OCI-LY7 (cell line): ENCODE measurements around the gene ZNF749. TPM values are rescaled to one million over a fixed set of nuclear protein-coding genes. Genes with fewer than 3 reads are reported as not detected.
"Not testable (repeated sequence)": the region's sequence is repeated elsewhere in the genome, so short reads cannot be mapped to it uniquely, and the experiment has no call there.

Experiments
- BruUV-seq: library from RNA; stranded (reverse); fragments of 400-500 nt; replicated peaks from 2 replicates; lab custom pipeline; 2021; lab: Mats Ljungman, UMichigan
- CTCF ChIA-PET: fragments of 300-600 bp; sonication (Branson Sonifier 250); formaldehyde crosslinking; loops from one replicate; lab custom pipeline; 2022; ENCODE audit warnings: antibody characterized with exemption; ENCODE audit not compliant: unreplicated experiment; lab: Charles Lee
- POLR2A ChIA-PET: fragments of 300-600 bp; sonication (Branson Sonifier 250); formaldehyde crosslinking; loops from one replicate; lab custom pipeline; 2022; ENCODE audit warnings: antibody characterized with exemption; lab: Charles Lee
- DNase-seq: peaks from one replicate; pipeline ENCODE4 v3.0.0-alpha.2; 2015; ENCODE audit warnings: low spot score
- H2AFZ ChIP-seq: fragments of 200-600 bp; sonication (generic), shearing (Covaris generic); 2 replicates; pipeline ENCODE4 v1.6.1; 2014; ENCODE audit warnings: mild to moderate bottlenecking, antibody characterized with exemption, low read length, moderate library complexity
- H3K27ac ChIP-seq: fragments of 200-600 bp; sonication (generic); 2 replicates; pipeline ENCODE4 v1.5.1; 2014; ENCODE audit warnings: mixed run types, low read depth, mild to moderate bottlenecking, moderate library complexity, low read length, inconsistent platforms; ENCODE audit not compliant: poor library complexity, severe bottlenecking
- H3K36me3 ChIP-seq: fragments of 200-600 bp; sonication (generic); 2 replicates; pipeline ENCODE4 v1.6.1; 2014; ENCODE audit warnings: mild to moderate bottlenecking, antibody characterized with exemption, low read length, moderate library complexity, mixed read lengths; ENCODE audit not compliant: insufficient read depth
- H3K4me1 ChIP-seq: fragments of 200-600 bp; sonication (generic); 2 replicates; pipeline ENCODE4 v1.5.1; 2014; ENCODE audit warnings: mild to moderate bottlenecking, low read length; ENCODE audit not compliant: insufficient read depth, poor library complexity, severe bottlenecking
- H3K4me2 ChIP-seq: fragments of 200-600 bp; sonication (generic); 2 replicates; pipeline ENCODE4 v1.6.1; 2014; ENCODE audit warnings: mild to moderate bottlenecking, low read length
- H3K4me3 ChIP-seq: fragments of 200-600 bp; sonication (generic); 2 replicates; pipeline ENCODE4 v1.5.1; 2014; ENCODE audit warnings: mild to moderate bottlenecking, low read depth, low read length; ENCODE audit not compliant: poor library complexity, severe bottlenecking
- H3K79me2 ChIP-seq: fragments of 200-600 bp; sonication (generic); 2 replicates; pipeline ENCODE4 v1.6.1; 2016; ENCODE audit warnings: low read depth, mild to moderate bottlenecking, low read length, moderate library complexity, mixed read lengths; ENCODE audit not compliant: insufficient read depth
- H3K9me2 ChIP-seq: fragments of 200-600 bp; sonication (generic); 2 replicates; pipeline ENCODE4 v1.6.1; 2016; ENCODE audit warnings: mild to moderate bottlenecking, low read length, mixed read lengths; ENCODE audit not compliant: insufficient read depth
- H3K9me3 ChIP-seq: fragments of 200-600 bp; sonication (generic); 2 replicates; pipeline ENCODE4 v1.6.1; 2014; ENCODE audit warnings: mild to moderate bottlenecking, mixed run types, low read length, mixed read lengths
- H4K20me1 ChIP-seq: fragments of 200-600 bp; sonication (generic); 2 replicates; pipeline ENCODE4 v1.6.1; 2014; ENCODE audit warnings: mild to moderate bottlenecking, antibody characterized with exemption, low read length, moderate library complexity, mixed read lengths; ENCODE audit not compliant: insufficient read depth
- EZH2phosphoT487 ChIP-seq: fragments of 200-600 bp; sonication (generic); IDR thresholded peaks from 2 replicates; pipeline ENCODE4 v1.6.1; 2018; ENCODE audit warnings: low read depth, borderline replicate concordance, mild to moderate bottlenecking, mixed run types, antibody characterized with exemption, low read length, moderate library complexity, mixed read lengths
- intact Hi-C: fragments of 100-400 bp; cut with micrococcal nuclease; formaldehyde crosslinking; loops from one replicate; pipeline ENCODE4 v1.10.0; 2022; ENCODE audit not compliant: unreplicated experiment
- total RNA-seq, 2 experiments: library from RNA; depleted of rRNA in 1 of 2; stranded (reverse); fragments of >200 nt in 1 of 2; shearing (Covaris generic) in 1 of 2; gene quantifications; 2 replicates each; pipeline ENCODE4 v1.2.3, GENCODE V29; 2014 to 2022
- TF ChIP-seq, protein P1 (sequence below): fragments of 200-600 bp; sonication (generic); conservative IDR thresholded peaks from 2 replicates; pipeline ENCODE4 v1.5.1; 2014; ENCODE audit warnings: mild to moderate bottlenecking, antibody characterized with exemption, low read length, moderate library complexity, mixed read lengths

ZNF749 gene
- total RNA-seq, 2 experiments from 2014 or later: 14.2 to 27.1 TPM

DNA sequence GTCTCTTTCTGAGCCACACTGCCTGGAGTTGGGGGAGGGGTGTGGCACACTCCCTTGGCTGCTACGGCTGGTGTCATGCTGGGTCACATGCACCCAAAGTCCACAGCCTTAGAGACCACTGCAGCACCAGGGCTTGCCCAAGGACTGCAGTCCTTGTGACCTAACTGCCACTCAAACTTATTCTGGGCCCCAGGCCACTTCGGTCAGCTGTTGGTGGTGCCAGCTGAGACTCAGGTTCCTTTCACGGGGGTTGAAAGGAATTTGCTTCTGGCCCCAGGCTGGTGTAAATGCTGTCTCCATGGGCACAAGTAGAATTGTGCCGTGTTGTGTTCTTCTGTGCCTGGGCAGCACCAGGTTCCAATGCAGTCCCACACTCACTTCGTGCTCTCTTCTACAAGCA lies 31.4 kb downstream of the ZNF749 start:
- TF ChIP-seq, protein P1, sequence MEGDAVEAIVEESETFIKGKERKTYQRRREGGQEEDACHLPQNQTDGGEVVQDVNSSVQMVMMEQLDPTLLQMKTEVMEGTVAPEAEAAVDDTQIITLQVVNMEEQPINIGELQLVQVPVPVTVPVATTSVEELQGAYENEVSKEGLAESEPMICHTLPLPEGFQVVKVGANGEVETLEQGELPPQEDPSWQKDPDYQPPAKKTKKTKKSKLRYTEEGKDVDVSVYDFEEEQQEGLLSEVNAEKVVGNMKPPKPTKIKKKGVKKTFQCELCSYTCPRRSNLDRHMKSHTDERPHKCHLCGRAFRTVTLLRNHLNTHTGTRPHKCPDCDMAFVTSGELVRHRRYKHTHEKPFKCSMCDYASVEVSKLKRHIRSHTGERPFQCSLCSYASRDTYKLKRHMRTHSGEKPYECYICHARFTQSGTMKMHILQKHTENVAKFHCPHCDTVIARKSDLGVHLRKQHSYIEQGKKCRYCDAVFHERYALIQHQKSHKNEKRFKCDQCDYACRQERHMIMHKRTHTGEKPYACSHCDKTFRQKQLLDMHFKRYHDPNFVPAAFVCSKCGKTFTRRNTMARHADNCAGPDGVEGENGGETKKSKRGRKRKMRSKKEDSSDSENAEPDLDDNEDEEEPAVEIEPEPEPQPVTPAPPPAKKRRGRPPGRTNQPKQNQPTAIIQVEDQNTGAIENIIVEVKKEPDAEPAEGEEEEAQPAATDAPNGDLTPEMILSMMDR: no peak
- no peak for TF ChIP-seq EZH2phosphoT487
- H3K9me2 ChIP-seq: no peaks in the 10 kb centered on the region
- POLR2A ChIA-PET: no interaction called here
- CTCF ChIA-PET: no interaction called here
- no peaks in the 10 kb centered on the region for H3K4me1 ChIP-seq
- no peak overlapping the region for H3K27ac ChIP-seq
- H3K4me3 ChIP-seq: no peak overlapping the region
- no peak for DNase-seq
- no peaks in the 10 kb centered on the region for H3K9me3 ChIP-seq
- no peaks in the 10 kb centered on the region for H3K36me3 ChIP-seq
- BruUV-seq: no TSS peak
- intact Hi-C loops: loop anchor here (5.0 kb wide), 1 partner anchor 364 kb away; no protein-coding TSS in a partner anchor
- H3K79me2 ChIP-seq: no peaks in the 10 kb centered on the region
- no peak overlapping the region for H3K4me2 ChIP-seq
- no peak overlapping the region for H2AFZ ChIP-seq
- H4K20me1 ChIP-seq: no peaks in the 10 kb centered on the region

DNA sequence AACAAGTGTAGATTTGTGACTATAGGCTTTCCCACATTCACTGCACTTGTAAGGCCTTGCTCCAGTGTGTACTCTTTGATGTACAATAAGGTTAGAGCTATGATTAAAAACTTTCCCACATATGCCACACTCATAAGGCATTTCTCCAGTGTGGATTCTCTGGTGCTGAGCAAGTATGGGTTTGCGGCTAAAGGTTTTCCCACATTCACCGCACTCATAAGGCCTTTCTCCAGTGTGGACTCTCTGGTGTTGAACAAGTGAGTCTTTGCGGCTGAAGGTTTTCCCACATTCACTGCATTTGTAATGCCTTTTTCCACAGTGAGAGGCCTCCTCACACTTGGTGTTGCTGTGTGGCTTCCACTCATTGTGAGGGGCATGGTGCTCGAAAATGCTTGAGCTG lies 38.5 kb downstream of the ZNF749 start:
- H3K9me2 ChIP-seq: no peaks in the 10 kb centered on the region
- peaks cover 27% of the 10 kb centered on the region for H3K9me3 ChIP-seq
- no peak overlapping the region for H3K27ac ChIP-seq
- DNase-seq: no peak
- H3K36me3 ChIP-seq: 0 out of 2 replicates have a peak, but pooled peaks cover 5% of the 10 kb centered on the region
- H3K4me2 ChIP-seq: peak overlapping the region; percentile 16; the same call in 1 of the 2 replicates
- no peak overlapping the region for H2AFZ ChIP-seq
- H3K79me2 ChIP-seq: no peaks in the 10 kb centered on the region
- H3K4me1 ChIP-seq: peaks cover 17% of the 10 kb centered on the region
- ChIA-PET CTCF (no interaction called here), POLR2A (no interaction called here)
- H4K20me1 ChIP-seq: no peaks in the 10 kb centered on the region
- TF ChIP-seq, protein P1: no peak
- TF ChIP-seq EZH2phosphoT487: no peak
- no TSS peak for BruUV-seq
- intact Hi-C loops: no loop called here
- no peak overlapping the region for H3K4me3 ChIP-seq

DNA sequence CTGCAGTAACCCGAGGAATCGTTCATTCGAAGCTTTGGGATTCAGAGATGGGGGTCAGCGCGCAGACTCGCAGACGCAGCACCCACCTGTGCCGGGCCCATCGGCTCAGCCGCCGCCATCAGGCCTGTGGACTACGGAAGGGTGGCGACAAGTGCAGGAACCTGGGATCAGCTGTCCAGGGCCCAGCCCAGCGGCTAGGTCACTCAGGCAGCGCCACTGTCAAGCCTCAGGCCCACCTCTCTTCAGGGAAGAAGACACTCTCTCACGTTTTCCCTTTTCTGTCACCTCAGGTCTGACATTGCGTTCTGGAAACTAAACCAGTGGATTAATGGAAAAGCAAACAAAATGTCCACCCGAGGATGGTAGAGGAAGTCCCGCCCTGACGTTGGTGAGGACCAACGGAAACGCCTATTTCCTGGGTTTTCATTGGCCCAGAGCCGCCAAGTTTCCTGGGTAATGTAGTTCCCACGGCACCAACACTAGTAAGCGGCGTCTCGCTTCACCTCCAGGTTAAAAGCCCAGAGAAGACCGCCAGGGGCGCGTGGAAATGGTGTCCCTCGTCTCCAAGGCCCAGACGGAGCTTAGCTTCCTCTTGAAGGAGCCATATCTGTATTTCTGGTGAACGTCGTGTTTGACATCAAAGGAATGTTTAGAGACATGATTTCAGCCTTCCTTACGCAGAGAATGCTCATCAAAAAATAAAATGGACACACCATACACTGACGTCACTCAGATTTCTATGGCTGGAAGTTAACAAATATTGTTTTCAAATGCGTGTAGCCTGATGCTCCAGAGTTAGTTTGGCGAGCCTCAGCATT lies 42.3 kb downstream of the ZNF749 start, which contains the start of gene ZNF772:
ZNF772 (minus strand) TSS at position 376 of the 818 bp plus-strand sequence; CDS start at position 119, 257 bp downstream.
- Histone ChIP-seq H4K20me1 (no peaks in the 10 kb centered on the region), H3K4me3 (peak within 1 kb of the TSS; percentile 48), H2AFZ (peak within 1 kb of the TSS; percentile 85), H3K36me3 (0 out of 2 replicates have a peak, but pooled peaks cover 5% of the 10 kb centered on the region), H3K79me2 (no peaks in the 10 kb centered on the region), H3K9me3 (peaks cover 27% of the 10 kb centered on the region), H3K4me1 (peaks cover 17% of the 10 kb centered on the region), H3K4me2 (peak within 1 kb of the TSS; percentile 48), H3K27ac (no peak within 1 kb of the TSS), H3K9me2 (no peaks in the 10 kb centered on the region)
- BruUV-seq: no TSS peak
- peak; percentile 85 for DNase-seq
- CTCF ChIA-PET: no interaction called here
- POLR2A ChIA-PET: no interaction called here
- intact Hi-C loops: no loop called here
- TF ChIP-seq, protein P1: no peak
- TF ChIP-seq EZH2phosphoT487: no peak

DNA sequence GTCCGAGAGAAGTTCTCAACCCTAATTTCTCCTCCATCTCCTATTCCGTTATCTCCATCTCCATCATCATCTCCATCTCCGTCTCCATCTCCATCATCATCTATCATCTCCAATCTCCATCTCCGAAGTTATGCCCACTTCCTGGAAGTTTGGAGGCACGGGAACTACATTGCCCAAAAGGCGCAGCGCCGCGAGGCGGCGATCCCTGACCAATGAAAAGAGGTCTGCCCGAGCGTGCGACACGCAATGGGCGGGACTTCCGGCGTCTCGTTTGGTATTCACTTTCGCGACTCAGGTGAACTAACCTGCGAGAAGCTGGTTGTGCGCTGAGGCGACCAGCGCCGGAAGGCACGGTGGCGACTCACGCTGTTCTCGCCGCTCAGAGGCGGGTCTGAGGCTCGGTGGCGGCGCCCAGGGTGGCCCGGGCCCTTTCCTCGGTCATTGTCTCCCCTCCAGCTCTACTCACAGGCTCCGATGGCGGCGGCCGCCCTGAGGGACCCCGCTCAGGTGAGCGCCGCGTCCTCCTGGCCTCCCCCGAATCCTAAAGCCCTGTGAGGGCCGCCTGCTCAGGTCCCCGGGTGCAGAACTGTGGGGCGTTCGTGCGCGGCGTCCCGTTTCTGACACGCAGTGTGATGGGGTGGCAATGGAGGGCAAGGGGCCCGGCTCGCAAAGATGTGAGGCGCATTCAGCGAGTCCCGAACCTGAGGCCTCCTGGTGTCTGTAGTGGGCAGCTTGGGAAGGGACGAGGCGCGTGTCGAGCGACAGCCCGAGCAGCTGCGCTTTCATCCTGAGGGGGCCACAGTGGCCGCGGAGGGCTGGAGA lies 52.6 kb downstream of the ZNF749 start, which contains the start of gene ZNF419:
ZNF419 (plus strand) TSS at position 274 of the 822 bp plus-strand sequence; CDS start at position 475, 201 bp downstream.
- intact Hi-C loops, H3K4me1 ChIP-seq, H4K20me1 ChIP-seq, H3K36me3 ChIP-seq, POLR2A ChIA-PET, H3K79me2 ChIP-seq, H3K9me2 ChIP-seq, BruUV-seq, H3K27ac ChIP-seq: not testable (repeated sequence)
- peak within 1 kb of the TSS; percentile 97 for H3K4me3 ChIP-seq
- peaks cover 11% of the 10 kb centered on the region; the same call in 1 of the 2 replicates for H3K9me3 ChIP-seq
- CTCF ChIA-PET: interaction anchor here (0.6 kb wide), 1 partner anchor 124 kb away, joined by 4 read pairs; the partner anchor contains the start of genes TRAPPC2B and ZNF547
- H2AFZ ChIP-seq: peak within 1 kb of the TSS; percentile 99
- H3K4me2 ChIP-seq: peak within 1 kb of the TSS; percentile 80
- DNase-seq: peak; percentile 95
